Frontal cortex (tissue), 4 donors: ENCODE results near the gene OCLN. TPM values are rescaled to one million over a fixed set of nuclear protein-coding genes. Genes with fewer than 3 reads are reported as not detected.
"Not testable (repeated sequence)": the region's sequence is repeated elsewhere in the genome, so short reads cannot be mapped to it uniquely, and the experiment has no call there.

Experiments used
- DNase-seq, 2 donors: peaks; one replicate each; pipeline ENCODE4 v3.0.0; 2012; ENCODE audit warnings: low spot score in 2 of 2
- FAIRE-seq: peaks from 2 replicates; lab custom pipeline; 2012; peaks lifted over from hg19 to GRCh38; lab: Jason Lieb, UNC
- total RNA-seq: library from RNA; depleted of rRNA; stranded (reverse); fragments of >200 nt; gene quantifications from one replicate; pipeline ENCODE4 v1.2.3, GENCODE V29; 2014
- donor health status: control.
- donor health status: control.
- donor health status: control.

OCLN gene
- total RNA-seq = 3.7 TPM

GRCh38 chr5:69492391-69492922 lies at the start of gene OCLN:
Gene OCLN, plus strand, starts transcription at chr5:69492790. Its CDS starts 11,455 bp downstream, at chr5:69504245.
- FAIRE-seq (no peak), DNase-seq (peak; percentile 43 to 50)

- DNase-seq (no peak), FAIRE-seq (no peak)
Observed at GRCh38 chr5:69444127-69444754, 48.3 kb upstream of the OCLN start.

- DNase-seq = no peak
- FAIRE-seq = no peak
Observed at GRCh38 chr5:69449511-69449910, 43.1 kb upstream of the OCLN start.

GRCh38 chr5:69450116-69450515 lies 42.5 kb upstream of the OCLN start:
- DNase-seq (no peak), FAIRE-seq (no peak)

GRCh38 chr5:69450527-69450926 lies 42.1 kb upstream of the OCLN start:
- FAIRE-seq, DNase-seq: not testable (repeated sequence)

GRCh38 chr5:69451941-69452647 lies 40.5 kb upstream of the OCLN start:
- no peak for FAIRE-seq

GRCh38 chr5:69453487-69453886 lies 39.1 kb upstream of the OCLN start:
- not testable (repeated sequence) for DNase-seq, FAIRE-seq

More at GRCh38 chr5:69451941-69452647, 40.5 kb upstream of the OCLN start:
- no peak for DNase-seq

- FAIRE-seq (no peak), DNase-seq (no peak)
Observed at GRCh38 chr5:69454460-69455249, 37.9 kb upstream of the OCLN start.

- DNase-seq, FAIRE-seq: not testable (repeated sequence)
Observed at GRCh38 chr5:69455428-69455988, 37.1 kb upstream of the OCLN start.

- peak; percentile 21 for FAIRE-seq
- DNase-seq = no peak
Observed at GRCh38 chr5:69462170-69462569, 30.4 kb upstream of the OCLN start.

- not testable (repeated sequence) for FAIRE-seq, DNase-seq
Observed at GRCh38 chr5:69466375-69466774, 26.2 kb upstream of the OCLN start.

GRCh38 chr5:69467442-69468225 lies 25.0 kb upstream of the OCLN start:
- FAIRE-seq (no peak), DNase-seq (no peak)

GRCh38 chr5:69468631-69469030 lies 24.0 kb upstream of the OCLN start:
- FAIRE-seq (no peak), DNase-seq (no peak)

GRCh38 chr5:69471516-69471915 lies 21.1 kb upstream of the OCLN start:
- DNase-seq, FAIRE-seq: not testable (repeated sequence)

- not testable (repeated sequence) for DNase-seq, FAIRE-seq
Observed at GRCh38 chr5:69472535-69473143, 20.0 kb upstream of the OCLN start.

GRCh38 chr5:69477170-69477569 lies 15.4 kb upstream of the OCLN start:
- DNase-seq = no peak

GRCh38 chr5:69478296-69478695 lies 14.3 kb upstream of the OCLN start:
- not testable (repeated sequence) for FAIRE-seq

More at GRCh38 chr5:69477170-69477569, 15.4 kb upstream of the OCLN start:
- no peak for FAIRE-seq

GRCh38 chr5:69484891-69485290 lies 7.7 kb upstream of the OCLN start:
- FAIRE-seq = no peak
- DNase-seq = no peak

More at GRCh38 chr5:69478296-69478695, 14.3 kb upstream of the OCLN start:
- DNase-seq = not testable (repeated sequence)

- FAIRE-seq (no peak), DNase-seq (no peak)
Observed at GRCh38 chr5:69485471-69485870, 7.1 kb upstream of the OCLN start.
